Measurements from ENCODE around the gene TRIP13. TPM values are rescaled to one million over a fixed set of nuclear protein-coding genes. Genes with fewer than 3 reads are reported as not detected.
"Not testable (repeated sequence)": the region's sequence is repeated elsewhere in the genome, so short reads cannot be mapped to it uniquely, and the experiment has no call there.

TRIP13 gene
- total RNA-seq, 1 donor from 2014 or later: 7.5 TPM

- DNase-seq: no peak
Measured at GRCh38 chr5:875931-876330, 16.8 kb upstream of the TRIP13 start.

- DNase-seq: no peak
Measured at GRCh38 chr5:876398-877365, 16.0 kb upstream of the TRIP13 start.

DNA sequence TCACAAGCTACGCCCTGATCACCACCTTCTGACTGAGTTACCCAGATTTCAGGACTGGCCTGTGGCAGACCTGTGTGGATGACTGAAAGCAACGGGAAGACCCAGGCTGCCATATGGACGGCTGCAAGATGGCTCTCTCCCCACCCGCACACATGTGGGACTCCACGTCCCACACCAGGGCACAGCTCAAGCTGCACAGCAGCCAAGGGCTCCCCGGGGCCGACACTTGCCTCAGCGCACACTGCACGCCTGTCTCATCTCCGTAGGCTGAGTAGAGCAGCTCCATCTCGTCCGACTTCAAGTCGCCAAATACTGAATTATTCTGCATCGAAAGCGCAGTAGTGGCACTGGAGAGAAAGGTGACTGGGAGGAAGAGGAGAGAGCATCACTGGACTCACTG lies 14.6 kb upstream of the TRIP13 start:
- DNase-seq: no peak

DNA sequence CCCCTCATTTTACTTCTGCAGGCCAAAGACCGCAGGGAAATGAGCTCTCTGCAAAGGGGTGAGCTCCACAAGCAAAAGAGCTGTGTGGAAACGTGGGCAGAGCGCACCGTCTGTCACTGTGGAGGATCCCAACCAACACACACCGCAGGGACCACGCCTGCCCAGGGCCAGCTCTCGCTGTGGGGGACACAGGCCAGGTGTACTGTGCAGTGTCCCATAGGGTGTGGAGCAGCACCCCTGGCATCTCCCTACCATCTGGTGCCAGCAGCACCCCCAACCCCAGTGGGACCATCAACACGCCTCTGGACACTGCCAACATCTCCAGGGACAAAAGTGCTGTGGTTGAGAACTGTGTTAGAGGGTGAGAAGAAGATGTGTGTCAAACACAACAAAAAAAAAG lies 14.0 kb upstream of the TRIP13 start:
- DNase-seq: not testable (repeated sequence)

GRCh38 chr5:880816-881550 lies 11.7 kb upstream of the TRIP13 start:
- no peak for DNase-seq

DNA sequence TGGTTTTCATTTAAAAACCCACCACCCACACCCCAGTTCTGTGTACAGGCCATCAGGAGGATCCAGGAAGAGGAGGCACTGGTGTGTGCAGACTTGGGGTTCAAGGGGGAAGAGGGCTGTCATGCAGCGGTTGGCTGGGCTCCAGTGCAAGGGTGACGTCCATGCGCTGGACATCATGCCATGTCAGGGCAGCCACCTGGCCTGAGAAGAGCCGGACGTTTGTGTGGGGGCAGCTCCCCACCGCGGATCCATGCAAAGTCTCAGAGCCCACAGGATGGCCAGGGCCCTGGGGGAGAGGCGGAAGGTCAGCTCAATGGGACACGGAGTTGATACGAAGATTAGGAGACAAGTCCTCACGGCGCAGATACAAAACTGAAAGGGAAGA lies 11.1 kb upstream of the TRIP13 start:
- DNase-seq: no peak

DNA sequence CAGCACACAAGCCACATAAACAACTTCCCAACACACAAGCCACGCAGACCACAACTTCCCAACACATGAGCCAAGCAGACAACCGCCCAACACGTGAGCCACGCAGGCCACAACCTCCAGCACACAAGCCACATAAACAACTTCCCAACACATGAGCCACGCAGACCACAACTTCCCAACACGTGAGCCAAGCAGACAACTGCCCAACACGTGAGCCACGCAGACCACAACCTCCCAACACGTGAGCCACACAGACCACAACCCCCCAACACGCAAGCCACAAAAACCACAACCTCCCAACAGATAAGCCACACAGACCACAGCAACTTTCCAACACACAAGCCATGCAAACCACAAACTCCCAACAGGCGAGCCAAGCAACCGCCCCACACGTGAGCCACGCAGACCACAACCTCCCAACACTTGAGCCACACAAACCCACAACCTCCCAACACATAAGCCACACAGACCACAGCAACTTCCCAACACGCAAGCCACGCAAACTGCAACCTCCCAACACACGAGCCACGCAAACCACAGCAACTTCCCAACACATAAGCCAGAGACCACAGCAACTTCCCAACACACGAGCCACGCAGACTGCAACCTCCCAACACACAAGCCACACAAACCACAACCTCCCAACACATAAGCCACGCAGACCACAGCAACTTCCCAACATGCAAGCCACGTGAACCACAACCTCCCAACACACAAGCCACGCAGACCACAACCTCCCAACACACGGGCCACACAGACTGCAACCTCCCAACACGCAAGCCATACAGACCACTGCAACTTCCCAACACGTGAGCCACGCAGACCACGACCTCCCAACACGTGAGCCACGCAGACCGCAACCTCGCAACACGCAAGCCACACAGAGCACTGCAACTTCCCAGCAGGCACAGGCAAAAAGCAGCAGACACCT lies 10.2 kb upstream of the TRIP13 start:
- DNase-seq: no peak

DNA sequence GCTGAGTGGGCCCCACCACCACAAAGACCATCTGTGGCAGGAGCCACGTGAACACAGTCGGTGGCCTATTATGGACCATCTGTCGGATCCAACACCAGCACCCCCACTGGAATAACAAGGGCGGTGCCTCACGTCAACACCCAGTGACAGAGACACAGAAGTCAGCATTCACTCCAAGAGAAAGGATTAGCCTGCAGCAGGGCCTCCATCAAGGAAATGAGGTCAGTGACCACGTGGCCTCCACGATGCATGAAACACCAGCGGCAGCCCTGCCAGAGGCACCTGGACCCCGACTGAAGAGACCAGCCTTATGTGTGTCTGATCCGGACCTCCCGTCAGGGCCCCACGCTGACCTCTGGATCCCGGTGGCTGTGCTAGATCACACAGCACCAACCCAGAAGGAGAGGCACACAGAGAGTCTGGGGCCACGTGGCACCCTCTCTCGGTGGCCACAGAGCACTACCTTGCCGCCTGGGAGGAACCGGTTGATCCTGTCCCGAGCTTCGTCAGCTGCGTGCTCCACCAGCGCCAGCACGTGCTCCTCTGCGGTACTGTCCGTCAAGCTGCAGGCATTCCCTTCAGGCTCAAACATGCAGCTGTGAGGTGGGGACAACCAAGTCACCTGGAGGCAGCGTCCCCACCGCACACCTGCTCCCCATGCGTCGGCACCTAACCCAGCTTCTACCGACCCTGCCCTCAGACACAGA lies 9.1 kb upstream of the TRIP13 start:
- DNase-seq: no peak

GRCh38 chr5:884345-885126 lies 8.1 kb upstream of the TRIP13 start:
- no peak for DNase-seq

- DNase-seq: no peak
Measured at GRCh38 chr5:885127-885442, 7.6 kb upstream of the TRIP13 start.

- no peak for DNase-seq
Measured at GRCh38 chr5:885529-885928, 7.2 kb upstream of the TRIP13 start.

DNA sequence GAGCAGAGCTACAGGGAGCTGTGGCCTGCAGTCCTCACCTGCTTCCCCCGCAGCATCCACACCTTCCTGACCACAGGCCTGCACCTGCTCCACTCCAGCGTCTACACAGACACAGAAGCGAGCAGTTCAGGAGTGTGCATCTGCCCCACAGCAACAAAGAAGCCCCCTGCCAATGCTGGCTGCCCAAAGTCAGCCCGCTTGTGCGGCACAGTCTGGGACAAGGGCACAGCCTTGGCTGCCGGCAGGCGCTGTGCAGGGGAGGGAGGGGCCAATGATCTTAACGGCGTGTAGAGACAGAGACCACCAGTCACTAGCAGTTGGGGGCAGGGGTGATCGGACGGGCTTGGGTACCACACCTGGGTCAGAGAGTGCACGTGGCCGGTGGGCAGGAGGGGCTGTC lies 6.6 kb upstream of the TRIP13 start:
- no peak for DNase-seq

DNA sequence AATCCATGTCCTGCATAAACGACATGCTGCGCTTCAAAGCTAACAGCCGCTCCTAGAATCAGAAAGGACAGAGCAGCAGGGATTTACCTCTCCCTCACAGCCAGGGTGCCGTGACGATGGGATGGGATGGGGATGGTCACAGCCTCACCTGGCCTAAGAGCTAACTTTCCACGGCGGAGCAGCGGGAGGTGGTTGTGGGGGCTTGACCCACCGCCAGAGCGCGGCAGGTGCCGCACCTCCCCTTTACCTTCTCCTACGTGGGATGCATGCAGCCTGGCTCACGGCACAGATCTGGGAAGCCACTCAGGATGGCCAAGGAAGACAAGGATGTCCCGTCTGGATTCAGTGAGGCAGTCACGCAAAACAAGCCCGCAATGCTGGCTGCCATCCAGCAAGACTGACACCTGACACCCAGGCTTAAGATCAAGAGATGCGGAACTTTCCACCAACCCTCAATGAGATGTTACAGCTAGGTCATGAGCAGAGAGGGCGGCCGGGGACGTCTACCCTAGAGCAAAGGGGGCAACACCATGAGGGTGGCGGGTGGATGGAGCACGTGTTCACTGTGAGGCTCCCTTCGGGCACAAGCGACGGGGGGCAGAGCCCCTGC lies 5.9 kb upstream of the TRIP13 start:
- DNase-seq: no peak

DNA sequence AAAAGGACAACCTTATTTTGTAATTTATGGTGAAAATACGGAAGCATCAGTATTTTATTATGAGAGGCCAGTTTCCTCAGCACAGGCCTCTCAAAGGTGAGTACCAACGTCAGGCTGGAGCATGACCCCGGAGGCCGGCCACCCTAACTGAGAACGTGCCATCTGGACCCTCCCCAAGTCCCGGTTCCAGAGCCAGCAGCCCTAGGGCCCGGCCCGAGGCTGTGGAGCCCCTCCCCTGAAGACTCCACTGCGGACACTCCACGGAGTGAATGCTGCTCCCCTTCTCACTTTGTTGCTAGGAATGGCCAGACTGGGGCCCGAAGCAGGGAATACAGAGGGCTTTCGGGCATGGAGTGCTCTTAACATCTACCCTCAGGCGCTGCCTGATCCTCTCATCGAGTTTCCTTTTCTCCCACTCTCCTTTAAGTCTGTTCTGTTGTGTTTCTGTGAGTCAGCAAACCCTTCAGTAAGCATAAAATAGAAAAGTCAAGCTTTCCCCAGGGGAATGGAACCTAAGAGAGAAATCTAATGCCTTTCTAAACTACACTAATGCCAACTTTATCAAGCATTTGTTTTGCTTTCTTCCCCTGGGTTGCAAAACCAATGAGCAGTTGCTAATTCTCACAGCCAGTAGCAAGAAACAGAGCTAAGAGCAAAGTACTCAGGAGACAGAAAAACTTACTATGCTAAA lies 4.6 kb upstream of the TRIP13 start:
- no peak for DNase-seq

- no peak for DNase-seq
Measured at GRCh38 chr5:888638-889035, 4.0 kb upstream of the TRIP13 start.

GRCh38 chr5:889075-889710 lies 3.5 kb upstream of the TRIP13 start:
- DNase-seq: no peak

GRCh38 chr5:891117-891836 lies 1.4 kb upstream of the TRIP13 start:
- DNase-seq: no peak

DNA sequence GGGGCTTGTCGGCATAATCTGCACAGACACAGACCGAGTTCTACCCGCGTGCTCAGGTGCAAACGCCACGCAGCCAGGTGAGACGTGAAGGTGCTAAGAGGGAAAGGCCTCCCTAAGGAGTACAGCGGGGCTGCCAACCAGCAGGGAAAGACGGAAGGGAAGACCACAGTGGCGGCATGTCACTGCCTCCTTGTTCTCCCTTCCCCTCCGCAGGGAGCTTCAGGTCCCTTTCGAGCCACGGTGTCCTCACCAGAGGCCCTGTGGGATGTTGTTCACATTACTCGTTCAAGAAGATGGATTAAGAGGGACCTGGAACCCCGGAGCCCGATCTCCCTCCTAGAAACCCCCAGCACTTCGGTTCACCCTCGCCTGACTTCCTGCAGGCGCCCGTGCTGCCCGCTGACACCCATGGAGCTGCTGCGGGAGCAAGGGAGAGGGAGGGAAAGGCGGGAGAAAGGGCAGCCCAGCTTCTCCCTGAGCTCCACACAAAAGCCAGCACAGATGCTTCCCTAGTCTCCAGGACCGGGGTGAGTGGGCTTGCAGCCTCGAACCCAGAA lies 769 bp upstream of the TRIP13 start:
- DNase-seq: no peak

GRCh38 chr5:893137-893506 lies 438 bp downstream of the TRIP13 start:
- DNase-seq: no peak

All from occipital lobe (tissue), 2 donors.